Fibroblast of skin of left biceps (primary cell): ENCODE data around the gene CAPN8.
"Not testable (repeated sequence)": the region's sequence is repeated elsewhere in the genome, so short reads cannot be mapped to it uniquely, and the experiment has no call there.

ENCODE experiments used
- DNase-seq, 2 experiments: peaks; one replicate each; pipeline ENCODE4 v3.0.0-alpha.2; 2013; ENCODE audit warnings: low read depth in 2 of 2

The CAPN8 gene

DNA sequence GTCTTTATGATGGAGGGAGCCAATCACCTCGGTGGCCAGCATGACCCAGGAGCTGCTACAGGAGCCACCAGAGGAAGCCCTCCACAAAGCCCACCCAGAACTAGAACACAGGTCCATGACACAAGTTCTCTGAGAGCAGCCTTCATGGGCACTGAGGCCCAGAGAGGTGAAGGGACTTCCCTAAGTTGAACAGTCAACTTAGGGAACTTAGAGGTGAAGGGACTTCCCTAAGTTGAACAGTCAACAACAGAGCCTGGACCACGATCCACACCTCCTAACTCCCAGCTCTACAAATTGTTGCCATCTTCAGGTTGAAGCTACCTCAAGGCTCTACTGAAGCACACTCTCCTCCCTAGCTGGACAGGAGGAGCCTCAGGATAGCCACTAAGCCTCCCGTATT is 139.5 kb downstream of the CAPN8 start:
- no peak for DNase-seq

DNA sequence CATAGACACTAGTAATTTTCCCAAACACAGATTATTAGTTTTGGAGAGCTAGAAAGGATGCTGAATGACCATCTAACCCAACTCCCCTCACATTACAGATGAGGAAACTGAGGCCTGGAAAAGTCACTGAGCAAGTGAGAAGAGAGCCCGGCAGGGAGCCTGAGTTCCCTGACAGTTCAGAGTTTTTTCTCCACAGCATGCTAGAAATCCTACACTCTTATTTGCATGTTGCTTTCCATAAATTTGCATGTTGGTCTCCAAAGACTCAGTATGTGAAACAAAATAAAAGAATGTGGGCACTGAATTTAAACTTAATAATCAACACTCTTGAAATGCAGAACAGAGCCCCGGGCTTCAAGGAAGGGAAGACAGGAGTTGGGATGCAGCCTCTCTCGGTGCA is 140.0 kb downstream of the CAPN8 start:
- DNase-seq: no peak

DNA sequence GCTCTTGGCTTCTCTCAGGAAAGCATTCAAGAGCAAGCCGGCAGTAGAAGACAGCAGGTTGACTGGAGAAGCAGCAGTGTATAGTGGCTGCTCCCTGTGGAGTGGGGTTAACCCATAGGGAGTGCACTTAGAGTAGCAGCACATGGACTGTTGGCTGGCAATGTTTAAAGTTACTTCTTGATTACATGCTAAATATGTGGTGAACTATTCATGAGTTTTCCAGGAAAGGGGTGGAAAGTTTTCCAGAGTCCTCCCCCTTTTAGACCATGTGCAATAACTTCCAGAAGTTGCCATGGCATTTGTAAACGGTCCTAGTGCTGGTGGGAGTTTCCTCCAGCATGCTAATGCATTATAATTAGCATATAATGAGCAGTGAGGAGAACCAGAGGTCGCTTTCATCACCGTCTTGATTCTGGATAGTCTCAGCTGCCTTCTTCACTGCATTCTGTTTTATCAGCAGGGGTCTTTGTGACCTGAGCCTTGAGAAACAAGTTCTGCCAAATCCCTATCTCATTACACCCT is 140.5 kb downstream of the CAPN8 start:
- no peak for DNase-seq

DNA sequence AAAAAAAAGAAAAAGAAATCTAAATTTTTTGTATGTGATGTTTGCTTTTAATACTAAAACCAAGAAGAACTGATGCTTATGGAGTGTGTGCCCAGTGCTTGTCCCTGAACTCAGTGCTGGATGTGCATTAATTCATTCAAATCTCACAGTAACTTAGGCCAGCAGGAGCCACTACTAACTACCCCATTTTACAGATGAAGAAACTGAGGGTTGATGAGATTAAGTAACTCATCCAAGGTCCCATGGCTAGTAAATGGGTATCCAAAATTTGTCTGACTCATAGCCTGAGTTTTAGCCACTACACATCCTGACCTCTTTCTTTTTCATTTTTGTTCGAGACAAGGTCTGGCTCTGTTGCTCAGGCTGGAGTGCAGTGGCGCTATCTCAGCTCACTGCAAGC is 144.4 kb downstream of the CAPN8 start:
- no peak for DNase-seq

DNA sequence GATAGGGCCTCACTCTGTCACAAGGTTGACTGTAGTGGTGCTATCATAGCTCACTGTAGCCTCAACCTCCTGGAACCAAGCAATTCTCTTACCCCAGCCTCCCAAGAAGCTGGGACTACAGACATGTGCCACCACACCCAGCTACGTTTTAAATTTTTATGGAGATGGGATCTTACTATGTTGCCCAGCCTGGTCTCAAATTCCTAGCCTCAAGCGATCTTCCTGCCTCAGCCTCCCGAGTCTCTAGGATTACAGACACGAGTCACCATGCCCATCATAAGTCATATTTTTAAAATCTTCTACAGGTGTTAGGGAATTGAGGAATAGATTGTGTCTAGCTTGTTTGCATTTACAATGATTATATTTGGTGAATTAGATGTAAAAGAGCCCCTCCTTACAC is 145.3 kb downstream of the CAPN8 start:
- no peak for DNase-seq

DNA sequence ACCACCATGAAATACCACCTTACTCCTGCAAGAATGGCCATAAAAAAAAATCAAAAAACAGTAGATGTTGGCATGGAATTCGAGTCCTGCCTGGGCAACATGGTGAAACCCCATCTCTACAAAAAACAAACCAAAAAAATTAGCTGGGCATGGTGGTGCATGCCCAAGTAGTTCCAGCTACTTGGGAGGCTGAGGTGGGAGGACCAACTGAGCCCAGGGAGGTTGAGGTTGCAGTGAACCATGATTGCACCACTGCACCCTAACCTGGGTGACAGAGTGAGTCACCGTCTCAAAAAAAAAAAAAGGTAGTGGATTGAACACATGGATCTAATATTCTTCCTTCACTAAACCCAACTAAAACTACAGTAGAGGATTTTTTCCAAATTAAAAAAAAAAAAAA is 146.4 kb downstream of the CAPN8 start:
- no peak for DNase-seq

- not testable (repeated sequence) for DNase-seq
Measured at GRCh38 chr1:223518553-223518952, 146.9 kb downstream of the CAPN8 start.

DNA sequence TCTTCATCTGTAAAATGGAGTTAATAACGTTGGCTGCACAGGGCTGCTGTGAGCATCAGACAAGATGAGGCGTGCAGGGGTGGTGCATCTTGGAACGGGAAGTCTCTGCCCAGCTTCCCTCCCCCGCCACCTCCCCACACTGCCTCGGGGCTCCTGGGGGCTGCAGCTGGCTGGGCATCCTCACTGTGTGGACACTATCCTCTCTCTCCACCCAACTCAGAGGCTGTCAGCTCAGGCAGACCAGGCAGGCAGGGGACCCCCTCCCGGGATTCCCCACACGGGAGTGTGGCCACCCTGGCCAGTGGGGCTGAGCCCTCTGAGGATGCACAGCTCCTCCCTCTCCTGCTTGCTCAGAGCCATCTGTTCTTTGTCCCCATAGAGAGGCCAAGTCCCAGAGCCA is 149.6 kb downstream of the CAPN8 start:
- no peak for DNase-seq

GRCh38 chr1:223515421-223515820 is 150.1 kb downstream of the CAPN8 start:
- DNase-seq: no peak

DNA sequence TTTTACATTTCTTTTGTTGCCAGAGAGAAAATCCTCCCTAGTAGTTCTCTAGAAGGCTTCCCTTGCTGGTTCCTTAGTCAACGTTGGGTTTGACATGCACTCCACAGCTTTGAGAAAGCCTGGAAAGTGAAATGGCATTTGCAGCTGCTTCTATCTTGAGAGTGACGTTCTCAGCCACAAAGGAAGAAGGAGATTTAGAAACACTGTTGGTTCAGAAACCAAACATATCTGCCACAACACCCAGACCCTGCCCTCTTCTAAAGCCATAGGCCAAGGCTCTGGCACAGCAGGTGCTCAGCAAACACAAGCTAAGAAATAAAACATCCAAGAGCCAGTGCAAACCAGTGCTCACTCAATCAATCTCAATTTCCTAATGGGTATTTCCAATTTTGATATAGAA is 150.9 kb downstream of the CAPN8 start:
- DNase-seq: no peak

- no peak for DNase-seq
Measured at GRCh38 chr1:223513309-223513708, 152.2 kb downstream of the CAPN8 start.

GRCh38 chr1:223512057-223512456 is 153.4 kb downstream of the CAPN8 start:
- DNase-seq: no peak

GRCh38 chr1:223508796-223509195 is 156.7 kb downstream of the CAPN8 start:
- no peak for DNase-seq

DNA sequence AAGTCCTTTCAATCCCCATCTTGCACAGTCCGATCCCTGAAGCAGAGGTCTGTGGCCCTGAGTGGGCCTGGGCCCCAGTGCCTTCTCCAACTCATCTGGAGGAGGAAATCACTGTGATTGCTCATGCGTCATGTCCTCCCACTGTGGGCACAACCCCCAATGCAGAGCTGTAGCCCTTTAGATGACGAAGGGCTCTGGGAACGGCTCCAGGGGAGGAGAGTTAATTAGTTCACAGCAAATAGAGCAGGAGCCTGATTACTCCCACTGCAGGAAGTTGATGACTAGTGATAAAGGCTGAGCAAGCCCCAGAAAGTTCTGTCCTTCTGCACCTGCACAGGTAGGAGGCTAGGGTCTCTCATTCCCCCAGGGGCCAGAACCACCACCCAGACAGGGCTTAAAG is 160.8 kb downstream of the CAPN8 start:
- DNase-seq: peak; percentile 66 to 69

DNA sequence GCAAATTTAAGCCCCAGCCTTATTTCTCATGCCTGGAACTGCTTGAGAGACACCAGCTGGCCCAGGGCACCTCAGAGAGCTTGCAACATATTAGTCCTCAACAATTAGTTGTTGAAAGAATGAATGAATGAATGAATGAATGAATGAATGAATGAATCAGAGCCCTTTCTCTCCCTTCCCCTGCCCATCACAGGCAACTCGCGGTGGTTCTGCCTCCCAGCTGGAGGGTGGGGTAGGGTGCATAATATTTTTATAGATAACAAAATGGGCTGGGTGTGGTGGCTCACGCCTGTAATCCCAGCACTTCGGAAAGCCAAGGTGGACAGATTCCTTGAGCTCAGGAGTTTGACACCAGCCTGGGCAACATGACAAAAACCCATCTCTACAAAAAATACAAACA is 162.2 kb downstream of the CAPN8 start:
- no peak for DNase-seq

DNA sequence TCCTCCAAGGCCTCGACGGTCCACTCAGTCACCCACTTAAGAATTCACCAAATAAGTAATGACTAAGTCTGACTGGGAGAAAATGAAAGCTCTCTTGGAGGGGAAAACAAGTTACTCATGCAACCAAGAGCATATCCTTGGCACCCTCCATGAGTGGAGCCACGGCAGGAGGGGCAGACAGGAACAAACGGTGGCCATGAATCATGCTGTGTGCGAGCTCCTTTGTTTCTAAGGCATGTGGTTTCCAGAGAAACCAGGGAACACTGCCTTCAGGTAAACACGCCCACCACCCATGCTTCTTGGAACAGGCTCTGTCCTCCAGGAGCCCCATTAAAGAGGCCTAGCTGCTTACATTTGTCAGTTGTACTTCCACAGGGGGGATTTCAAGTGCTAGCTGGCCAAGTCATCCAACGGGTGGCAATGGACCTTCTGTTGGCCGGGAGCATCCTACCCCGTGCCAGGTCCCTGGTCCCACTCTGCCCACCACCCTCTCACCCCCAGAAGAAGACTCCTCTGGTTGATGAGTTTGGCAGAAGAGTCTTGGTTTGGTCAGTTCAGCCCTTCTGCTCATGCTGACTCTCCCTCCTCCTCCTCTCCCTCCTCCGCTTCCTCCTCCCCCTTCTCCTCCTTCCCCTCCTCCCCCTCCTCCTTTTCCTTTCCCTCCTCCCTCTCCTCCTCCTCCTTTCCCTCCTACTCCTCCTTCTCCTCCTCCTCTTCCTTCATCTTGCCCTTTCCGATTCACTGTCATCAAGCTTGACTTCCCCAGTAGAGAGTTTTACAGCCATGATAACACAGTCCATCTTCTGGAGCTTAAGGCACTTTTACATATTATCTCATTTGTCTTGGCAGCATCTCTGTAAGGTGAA is 164.7 kb downstream of the CAPN8 start:
- DNase-seq: peak; percentile 47 to 51

DNA sequence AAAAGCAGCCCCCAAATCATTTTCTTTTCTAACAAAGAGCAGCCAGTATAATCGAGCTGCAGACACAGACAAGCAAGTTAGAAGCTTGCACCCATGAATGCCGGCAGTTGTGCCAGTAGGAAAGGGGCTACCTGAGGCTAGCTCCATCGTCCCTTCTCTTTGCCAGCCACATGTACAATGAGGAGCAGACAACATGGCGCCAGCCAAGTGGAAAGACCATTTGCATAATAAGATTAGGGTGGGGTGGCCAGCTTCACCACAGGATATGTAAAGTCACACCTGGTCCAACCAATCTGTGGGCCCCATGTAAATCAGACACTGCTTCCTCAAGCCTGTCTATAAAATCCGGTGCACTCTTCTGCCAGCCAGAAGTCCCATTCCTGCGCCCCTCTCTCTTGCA is 168.6 kb downstream of the CAPN8 start:
- DNase-seq: no peak

- no peak for DNase-seq
Measured at GRCh38 chr1:223494926-223495645, 170.4 kb downstream of the CAPN8 start.

DNA sequence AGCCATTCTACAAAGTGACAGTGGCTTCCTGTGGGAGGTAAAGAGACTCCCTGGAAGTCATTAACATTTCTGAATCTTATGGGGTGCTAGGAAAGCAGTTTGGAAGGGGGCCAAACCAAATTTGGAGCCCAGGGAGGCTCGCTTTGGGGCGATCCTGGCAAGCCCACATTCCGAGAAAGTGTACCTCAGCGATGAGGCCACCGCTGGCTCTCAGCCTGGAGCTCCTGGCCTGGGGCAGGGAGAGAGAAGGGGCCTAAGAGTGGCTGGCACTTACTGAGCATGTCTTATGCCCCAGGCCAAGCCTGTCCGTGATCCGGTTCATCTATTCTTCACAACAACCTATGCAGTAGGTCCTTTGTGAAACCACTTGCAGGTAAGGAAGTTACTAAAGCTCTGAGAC is 173.5 kb downstream of the CAPN8 start:
- DNase-seq: peak in 1 of 2 experiments; percentile 7
